ENCODE data around the gene ZFYVE21.

GRCh38 chr14:103765526-103765925 lies 49.9 kb downstream of the ZFYVE21 start:
- TF ChIP-seq CTCF (IDR thresholded peaks at IDR 0.05) (no peak), POLR2A (IDR thresholded peaks at IDR 0.05) (no peak)
